GM12878 (cell line): Measurements from ENCODE around the gene SMIM38. TPM values are rescaled to one million over a fixed set of nuclear protein-coding genes. Genes with fewer than 3 reads are reported as not detected.
A peak's percentile ranks its signal among the peaks of the same experiment; 100 is the strongest.
"Not testable (repeated sequence)": the region's sequence is repeated elsewhere in the genome, so short reads cannot be mapped to it uniquely, and the experiment has no call there.

ENCODE experiments used
- ATAC-seq: fragments of 200-7000 bp; cut with Tn5 transposase; 3 replicates; pipeline ENCODE4 v1.9.1; 2020; ENCODE audit warnings: mild to moderate bottlenecking, moderate library complexity
- BruUV-seq: library from RNA; stranded (reverse); fragments of 400-500 nt; replicated peaks from 2 replicates; lab custom pipeline; 2021; lab: Mats Ljungman, UMichigan
- CTCF ChIA-PET: fragments of 300-600 bp; sonication (Branson Sonifier 250); formaldehyde crosslinking; extraction: SDS; loops from one replicate; lab custom pipeline; 2021; ENCODE audit warnings: inconsistent platforms; lab: Yijun Ruan, JAX
- POLR2A ChIA-PET: fragments of 350-600 bp; formaldehyde crosslinking; extraction: SDS; loops from one replicate; lab custom pipeline; 2021; ENCODE audit warnings: inconsistent platforms; lab: Charles Lee
- RAD21 ChIA-PET: fragments of 300-600 bp; sonication (Branson Sonifier 250); formaldehyde crosslinking; loops from one replicate; lab custom pipeline; 2023; ENCODE audit warnings: antibody characterized with exemption; ENCODE audit not compliant: unreplicated experiment; lab: Charles Lee
- SMC1A ChIA-PET: fragments of 300-600 bp; sonication (Branson Sonifier 250); formaldehyde crosslinking; loops from one replicate; lab custom pipeline; 2023; ENCODE audit not compliant: unreplicated experiment, uncharacterized antibody; lab: Charles Lee
- DNase-seq: peaks from one replicate; pipeline ENCODE4 v3.0.0-alpha.2; 2011; ENCODE audit warnings: low read depth, low spot score
- FAIRE-seq: peaks from 3 replicates; lab custom pipeline; 2011; peaks lifted over from hg19 to GRCh38; lab: Jason Lieb, UNC
- H2AFZ ChIP-seq: 2 replicates; pipeline ENCODE4 v1.6.0; 2011; ENCODE audit warnings: low read depth, low read length, control low read depth; ENCODE audit not compliant: control insufficient read depth
- H3K27ac ChIP-seq: 2 replicates; pipeline ENCODE4 v1.5.1; 2011; ENCODE audit warnings: control low read depth; ENCODE audit not compliant: control insufficient read depth, insufficient read depth
- H3K27me3 ChIP-seq, 2 experiments: replicated peaks in 1 of 2; 2 replicates each; pipeline versions ENCODE4 v1.6.0 to v1.6.1; 2011; ENCODE audit warnings: low read length in 1 of 2; ENCODE audit not compliant: control insufficient read depth in 2 of 2, insufficient read depth in 2 of 2
- H3K36me3 ChIP-seq, 2 experiments: 2 replicates each; pipeline ENCODE4 v1.5.1; 2011; ENCODE audit warnings: low read length in 1 of 2; ENCODE audit not compliant: control insufficient read depth in 2 of 2, insufficient read depth in 2 of 2
- H3K4me1 ChIP-seq: 2 replicates; pipeline ENCODE4 v1.6.1; 2011; ENCODE audit warnings: mild to moderate bottlenecking, low read length, moderate library complexity, mixed read lengths; ENCODE audit not compliant: control insufficient read depth, insufficient read depth
- H3K4me2 ChIP-seq: 2 replicates; pipeline ENCODE4 v1.6.0; 2011; ENCODE audit warnings: control low read depth; ENCODE audit not compliant: control insufficient read depth, insufficient read depth
- H3K4me3 ChIP-seq: fragments of 200-600 bp; sonication (generic); 2 replicates; pipeline ENCODE4 v1.5.1; 2016
- H3K79me2 ChIP-seq: 2 replicates; pipeline ENCODE4 v1.6.0; 2011; ENCODE audit warnings: low read length; ENCODE audit not compliant: control insufficient read depth, insufficient read depth
- H3K9ac ChIP-seq: 2 replicates; pipeline ENCODE4 v1.8.0; 2011; ENCODE audit warnings: low read length, control low read depth, mixed read lengths; ENCODE audit not compliant: control insufficient read depth, insufficient read depth
- H3K9me3 ChIP-seq: replicated peaks from 3 replicates; pipeline ENCODE4 v1.5.1; 2011; ENCODE audit warnings: mild to moderate bottlenecking, low read length; ENCODE audit not compliant: control insufficient read depth, insufficient read depth
- H4K20me1 ChIP-seq: 2 replicates; pipeline ENCODE4 v1.6.0; 2011; ENCODE audit not compliant: control insufficient read depth, insufficient read depth
- ATF2 ChIP-seq: IDR thresholded peaks from 2 replicates; pipeline ENCODE4 v1.6.1; 2012; ENCODE audit warnings: low read length, inconsistent platforms
- BCL11A ChIP-seq: IDR thresholded peaks from 2 replicates; pipeline ENCODE4 v1.6.1; 2011; ENCODE audit warnings: low read depth, low read length
- BCL3 ChIP-seq: IDR thresholded peaks from 2 replicates; pipeline ENCODE4 v1.6.1; 2011; ENCODE audit warnings: borderline replicate concordance, low read depth, mild to moderate bottlenecking, moderate library complexity, low read length; ENCODE audit not compliant: insufficient read depth, poor library complexity, severe bottlenecking
- CBX5 ChIP-seq: sonication (generic); IDR thresholded peaks from 2 replicates; pipeline ENCODE4 v1.6.1; 2016; ENCODE audit warnings: low read depth, moderate library complexity, mild to moderate bottlenecking, inconsistent platforms
- CREM ChIP-seq: IDR thresholded peaks from 2 replicates; pipeline ENCODE4 v1.6.1; 2014; ENCODE audit warnings: antibody characterized with exemption, low read depth
- EED ChIP-seq: sonication (generic); IDR thresholded peaks from 2 replicates; pipeline ENCODE4 v1.6.1; 2016; ENCODE audit warnings: antibody characterized with exemption, low read depth
- ETV6 ChIP-seq, 2 experiments: fragments of 450-650 bp in 1 of 2; IDR thresholded peaks in 1 of 2; conservative IDR thresholded peaks in 1 of 2; 2 replicates each; pipeline ENCODE4 v1.6.1; 2014; ENCODE audit warnings: antibody characterized with exemption in 1 of 2, borderline replicate concordance in 1 of 2, low read depth in 1 of 2, mild to moderate bottlenecking in 1 of 2, moderate library complexity in 1 of 2
- IKZF1 ChIP-seq: fragments of 450-650 bp; conservative IDR thresholded peaks from 2 replicates; pipeline ENCODE4 v1.6.1; 2017; ENCODE audit warnings: antibody characterized with exemption, mild to moderate bottlenecking
- IKZF2 ChIP-seq, 2 experiments: fragments of 450-650 bp; IDR thresholded peaks; 2 replicates each; pipeline ENCODE4 v1.6.1; 2017; ENCODE audit warnings: mild to moderate bottlenecking in 2 of 2, moderate library complexity in 2 of 2
- IRF4 ChIP-seq: IDR thresholded peaks from 2 replicates; pipeline ENCODE4 v1.6.1; 2011; ENCODE audit warnings: low read depth, low read length
- JUNB ChIP-seq: IDR thresholded peaks from 2 replicates; pipeline ENCODE4 v1.6.1; 2016; ENCODE audit warnings: antibody characterized with exemption, mild to moderate bottlenecking
- MTA2 ChIP-seq: fragments of 450-650 bp; IDR thresholded peaks from 2 replicates; pipeline ENCODE4 v1.6.1; 2016; ENCODE audit warnings: low read depth, mild to moderate bottlenecking, moderate library complexity
- NFIC ChIP-seq: IDR thresholded peaks from 2 replicates; pipeline ENCODE4 v1.6.1; 2012; ENCODE audit warnings: low read depth, mild to moderate bottlenecking, inconsistent platforms, low read length, moderate library complexity
- PAX5 ChIP-seq: IDR thresholded peaks from 2 replicates; pipeline ENCODE4 v1.6.1; 2011; ENCODE audit warnings: low read depth, low read length, borderline replicate concordance
- RELB ChIP-seq: fragments of 450-650 bp; IDR thresholded peaks from 2 replicates; pipeline ENCODE4 v1.6.1; 2017; ENCODE audit warnings: low read depth, mild to moderate bottlenecking, moderate library complexity
- RUNX3 ChIP-seq: IDR thresholded peaks from 2 replicates; pipeline ENCODE4 v1.6.1; 2012; ENCODE audit warnings: low read length, inconsistent platforms
- SPI1 ChIP-seq: IDR thresholded peaks from 2 replicates; pipeline ENCODE4 v1.6.1; 2011; ENCODE audit warnings: low read depth, mild to moderate bottlenecking, low read length, moderate library complexity, borderline replicate concordance; ENCODE audit not compliant: insufficient read depth
- YY1 ChIP-seq: IDR thresholded peaks from 2 replicates; pipeline ENCODE4 v1.6.1; 2011; ENCODE audit warnings: low read depth, mild to moderate bottlenecking, low read length
- ZBED1 ChIP-seq: IDR thresholded peaks from 2 replicates; pipeline ENCODE4 v1.6.1; 2016; ENCODE audit warnings: borderline replicate concordance
- ZNF217 ChIP-seq: fragments of 450-650 bp; IDR thresholded peaks from 2 replicates; pipeline ENCODE4 v1.6.1; 2017; ENCODE audit warnings: antibody characterized with exemption, mild to moderate bottlenecking
- WGBS: methylation state at CpG from one replicate; pipeline ENCODE4 v1.1.6; 2016; ENCODE audit warnings: low lambda C conversion rate; ENCODE audit not compliant: insufficient replicate concordance, insufficient coverage; ENCODE audit errors: missing lambda C conversion rate; 5-methylcytosine and 5-hydroxymethylcytosine counted together
- in situ Hi-C: fragments of 300-500 bp; cut with MboI; formaldehyde crosslinking; loops from 9 replicates; pipeline ENCODE4 v1.14.3; 2018; ENCODE audit warnings: mixed read lengths
- intact Hi-C: fragments of 100-400 bp; cut with micrococcal nuclease; formaldehyde crosslinking; loops from one replicate; pipeline ENCODE4 v1.14.2; 2022; ENCODE audit not compliant: unreplicated experiment
- polyA plus RNA-seq, 11 experiments: library from polyadenylated mRNA; depleted of rRNA in 4 of 11; unstranded in 6 of 11; stranded (reverse) in 5 of 11; fragments of >200 nt; fragmentation: Nextera tagmentation in 4 of 11; fragmentation: Illumina TruSeq in 1 of 11; extraction: Ambion mirVana in 4 of 11; extraction: Trizol in 1 of 11; gene quantifications; 1 replicate in 1 of 11; 2 replicates in 10 of 11; pipeline versions ENCODE4 v1.2.1 to v1.2.3, GENCODE V29; 2011 to 2016; ENCODE audit warnings: inconsistent platforms in 2 of 11, missing spikeins in 2 of 11, low read depth in 1 of 11
- total RNA-seq, 4 experiments: library from RNA; depleted of rRNA in 3 of 4; stranded (reverse); fragments of >200 nt in 3 of 4; fragmentation: Illumina TruSeq in 1 of 4; extraction: Trizol in 1 of 4; gene quantifications; 2 replicates each; pipeline versions ENCODE4 v1.2.1 to v1.2.3, GENCODE V29; 2013 to 2021

Gene SMIM38
- total and polyA plus RNA-seq, 10 of the 15 experiments (the other 5 are each of a cell fraction or from before 2014, with no cell fraction given): 0.15 to 5.0 (median 2.1) TPM; not detected in 1

GRCh38 chr11:69134182-69134581, 21.6 kb upstream of the SMIM38 start:
- H2AFZ ChIP-seq, H3K27me3 ChIP-seq, intact Hi-C loops, in situ Hi-C loops, RAD21 ChIA-PET, H3K27ac ChIP-seq, H3K4me3 ChIP-seq, H4K20me1 ChIP-seq, SMC1A ChIA-PET, FAIRE-seq, BruUV-seq, H3K79me2 ChIP-seq, H3K9ac ChIP-seq, H3K36me3 ChIP-seq, H3K4me2 ChIP-seq: not testable (repeated sequence)
- peak; percentile 65 for DNase-seq
- POLR2A ChIA-PET: interaction anchor here (0.7 kb wide), 1 partner anchor 357 kb away, joined by 6 read pairs; no protein-coding TSS in a partner anchor
- H3K4me1 ChIP-seq: peaks cover 14% of the 10 kb centered on the region
- CTCF ChIA-PET: interaction anchor here (1.3 kb wide), 1 partner anchor 142 kb away, joined by 3 read pairs; no protein-coding TSS in a partner anchor
- peak; percentile 79 for ATAC-seq
- H3K9me3 ChIP-seq: peaks cover 28% of the 10 kb centered on the region; the same call in 2 of the 3 replicates
- WGBS: 0% methylated on average over 1 of the region's 2 CpGs
- TF ChIP-seq ZNF217 (0 out of 2 replicates have a peak, but pooled peaks have one; percentile 39), ETV6 (conservative IDR thresholded peaks at IDR 0.05 in 1 of 2, IDR thresholded peaks at IDR 0.05 in 1 of 2; ENCODE audit: borderline replicate concordance in 1 of 2, low read depth in 1 of 2) (peak in 1 of 2 experiments; percentile 50; a peak in 1 of 4 replicates), IKZF1 (peak; percentile 74), NFIC (peak; percentile 72; the same call in 1 of the 2 replicates), CBX5 (peak; percentile 56), EED (peak; percentile 90), IKZF2 (IDR thresholded peaks at IDR 0.05) (peak; percentile 89 to 92), PAX5 (peak; percentile 78; the same call in 1 of the 2 replicates), YY1 (peak; percentile 71; the same call in 1 of the 2 replicates), BCL3 (peak; percentile 38), ZBED1 (peak; percentile 51; the same call in 1 of the 2 replicates), MTA2 (peak; percentile 39; the same call in 1 of the 2 replicates), CREM (0 out of 2 replicates have a peak, but pooled peaks have one; percentile 15), BCL11A (peak; percentile 43; the same call in 1 of the 2 replicates), JUNB (peak; percentile 70), RUNX3 (peak; percentile 55), SPI1 (peak; percentile 78), RELB (peak; percentile 62; the same call in 1 of the 2 replicates), ATF2 (peak; percentile 60; the same call in 1 of the 2 replicates), IRF4 (peak; percentile 77)
